Spleen (tissue), 11 donors: Measurements from ENCODE around the gene IL33. TPM values are rescaled to one million over a fixed set of nuclear protein-coding genes. Genes with fewer than 3 reads are reported as not detected.

Source experiments
- DNase-seq: peaks from one replicate; pipeline ENCODE4 v3.0.0-alpha.2; 2020
- H3K27ac ChIP-seq, 8 donors: fragments of 200-600 bp; sonication (generic) in 7 of 8; 1 replicate in 4 of 8; 2 replicates in 4 of 8; pipeline versions ENCODE4 v1.5.0 to v1.8.0; 2016 to 2021; ENCODE audit warnings: inconsistent platforms in 4 of 8, mild to moderate bottlenecking in 4 of 8, moderate library complexity in 1 of 8
- H3K27me3 ChIP-seq, 7 donors: fragments of 200-600 bp; sonication (generic) in 6 of 7; replicated peaks in 1 of 7; 1 replicate in 4 of 7; 2 replicates in 3 of 7; pipeline versions ENCODE4 v1.5.0 to v1.8.0; 2016 to 2021; ENCODE audit warnings: inconsistent platforms in 3 of 7, mild to moderate bottlenecking in 1 of 7
- H3K36me3 ChIP-seq, 6 donors: fragments of 200-600 bp; sonication (generic) in 5 of 6; 1 replicate in 4 of 6; 2 replicates in 2 of 6; pipeline versions ENCODE4 v1.5.0 to v1.8.0; 2016 to 2021; ENCODE audit warnings: inconsistent platforms in 2 of 6
- H3K4me1 ChIP-seq, 6 donors: fragments of 200-600 bp; sonication (generic) in 5 of 6; 1 replicate in 3 of 6; 2 replicates in 3 of 6; pipeline versions ENCODE4 v1.5.0 to v1.8.0; 2016 to 2021; ENCODE audit warnings: inconsistent platforms in 3 of 6
- H3K4me3 ChIP-seq, 8 donors: fragments of 200-600 bp; sonication (generic) in 7 of 8; 1 replicate in 4 of 8; 2 replicates in 4 of 8; pipeline versions ENCODE4 v1.5.0 to v1.8.0; 2016 to 2021; ENCODE audit warnings: inconsistent platforms in 4 of 8, mild to moderate bottlenecking in 4 of 8, moderate library complexity in 2 of 8
- H3K9me3 ChIP-seq, 8 donors: fragments of 200-600 bp; sonication (generic) in 7 of 8; 1 replicate in 4 of 8; 2 replicates in 4 of 8; pipeline versions ENCODE4 v1.5.0 to v1.8.0; 2016 to 2021; ENCODE audit warnings: inconsistent platforms in 4 of 8
- POLR2A ChIP-seq, 3 donors: fragments of 450-650 bp; IDR thresholded peaks; one replicate each; pipeline ENCODE4 v1.5.1; 2017; ENCODE audit warnings: antibody characterized with exemption in 3 of 3, mild to moderate bottlenecking in 1 of 3
- POLR2AphosphoS5 ChIP-seq, 3 donors: sonication (generic); formaldehyde crosslinking; IDR thresholded peaks; one replicate each; pipeline ENCODE4 v1.5.1; 2017; ENCODE audit warnings: antibody characterized with exemption in 3 of 3
- WGBS, 5 donors: extraction: QIAGEN DNeasy Blood & Tissue Kit in 3 of 5; methylation state at CpG; one replicate each; pipeline versions ENCODE4 v1.1.5 to v1.1.7; 2013 to 2018; 5-methylcytosine and 5-hydroxymethylcytosine counted together
- intact Hi-C: fragments of 100-400 bp; cut with DNase I; formaldehyde crosslinking; loops from one replicate; pipeline ENCODE4 v1.15.0; 2023; ENCODE audit warnings: low total_unique reads
- polyA plus RNA-seq, 3 donors: library from polyadenylated mRNA; stranded (reverse); fragments of 200-250 nt; gene quantifications; one replicate each; pipeline ENCODE4 v1.2.1, GENCODE V29; 2013
- total RNA-seq, 7 donors: library from RNA; depleted of rRNA in 3 of 7; stranded (reverse); fragments of >200 nt in 3 of 7; fragmentation: NEBNext Ultra II Directional in 4 of 7; extraction: Animal tissue kit (Norgen Biotek cat#: 25700) in 4 of 7; gene quantifications; one replicate each; pipeline versions ENCODE4 v1.1.0 to v1.2.1, GENCODE V29; 2016 to 2021
- TF ChIP-seq, protein P1 (sequence below), 11 experiments: fragments of 200-600 bp in 7 of 11; fragments of 450-650 bp in 4 of 11; sonication (generic) in 4 of 11; IDR thresholded peaks in 8 of 11; conservative IDR thresholded peaks in 3 of 11; 1 replicate in 7 of 11; 2 replicates in 4 of 11; pipeline versions ENCODE4 v1.4.0 to v1.8.0; 2016 to 2021; ENCODE audit warnings: antibody characterized with exemption in 11 of 11, inconsistent platforms in 4 of 11, mild to moderate bottlenecking in 1 of 11
- donor health status: healthy with polysubstance abuse.
- donor health status: DM: no; HTN: no; CAD: no; lungs with moderate emphysema.
- donor health status: DM: no; HTN: no; CAD: no.
- donor health status: Bipolar disorder and iron deficiency.
- donor health status: healthy.
- donor health status: DM: no; HTN: no; CAD: no.
- donor health status: DM: yes; HTN: yes; CAD: no.

Gene IL33
- total and polyA plus RNA-seq, 10 donors, result 2.7 to 18.9 (median 11.2) TPM

DNA sequence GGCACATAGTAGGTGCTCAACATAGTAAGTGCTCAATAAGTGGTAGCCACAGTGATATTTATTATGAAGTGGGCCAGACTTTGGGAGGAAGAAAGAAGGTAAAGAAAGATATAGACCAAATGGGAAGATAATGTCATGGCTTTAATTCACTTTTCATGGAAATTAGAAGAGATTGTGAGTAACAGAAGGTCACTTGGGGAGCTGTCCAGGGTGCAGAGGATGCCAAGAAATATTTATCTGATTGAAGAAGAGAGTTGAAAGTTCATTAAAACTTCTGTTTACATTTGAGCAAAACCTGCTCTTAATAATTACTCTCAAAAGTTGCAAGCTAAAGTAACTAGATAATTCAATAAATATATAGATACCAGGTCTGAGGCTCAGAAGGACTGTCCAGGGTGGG is 28.3 kb upstream of the IL33 start:
- no peak for DNase-seq
- Histone ChIP-seq H3K9me3 (no peaks in the 10 kb centered on the region), H3K4me3 (no peak overlapping the region), H3K27me3 (no peaks in the 10 kb centered on the region), H3K27ac (no peak overlapping the region), H3K36me3 (no peaks in the 10 kb centered on the region), H3K4me1 (no peaks in the 10 kb centered on the region)
- intact Hi-C loops, result no loop called here
- TF ChIP-seq, protein P1, sequence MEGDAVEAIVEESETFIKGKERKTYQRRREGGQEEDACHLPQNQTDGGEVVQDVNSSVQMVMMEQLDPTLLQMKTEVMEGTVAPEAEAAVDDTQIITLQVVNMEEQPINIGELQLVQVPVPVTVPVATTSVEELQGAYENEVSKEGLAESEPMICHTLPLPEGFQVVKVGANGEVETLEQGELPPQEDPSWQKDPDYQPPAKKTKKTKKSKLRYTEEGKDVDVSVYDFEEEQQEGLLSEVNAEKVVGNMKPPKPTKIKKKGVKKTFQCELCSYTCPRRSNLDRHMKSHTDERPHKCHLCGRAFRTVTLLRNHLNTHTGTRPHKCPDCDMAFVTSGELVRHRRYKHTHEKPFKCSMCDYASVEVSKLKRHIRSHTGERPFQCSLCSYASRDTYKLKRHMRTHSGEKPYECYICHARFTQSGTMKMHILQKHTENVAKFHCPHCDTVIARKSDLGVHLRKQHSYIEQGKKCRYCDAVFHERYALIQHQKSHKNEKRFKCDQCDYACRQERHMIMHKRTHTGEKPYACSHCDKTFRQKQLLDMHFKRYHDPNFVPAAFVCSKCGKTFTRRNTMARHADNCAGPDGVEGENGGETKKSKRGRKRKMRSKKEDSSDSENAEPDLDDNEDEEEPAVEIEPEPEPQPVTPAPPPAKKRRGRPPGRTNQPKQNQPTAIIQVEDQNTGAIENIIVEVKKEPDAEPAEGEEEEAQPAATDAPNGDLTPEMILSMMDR (IDR thresholded peaks at IDR 0.05 in 8 of 11, conservative IDR thresholded peaks at IDR 0.05 in 3 of 11), result no peak
- TF ChIP-seq POLR2AphosphoS5 (IDR thresholded peaks at IDR 0.05) (no peak), POLR2A (IDR thresholded peaks at IDR 0.05) (no peak)

DNA sequence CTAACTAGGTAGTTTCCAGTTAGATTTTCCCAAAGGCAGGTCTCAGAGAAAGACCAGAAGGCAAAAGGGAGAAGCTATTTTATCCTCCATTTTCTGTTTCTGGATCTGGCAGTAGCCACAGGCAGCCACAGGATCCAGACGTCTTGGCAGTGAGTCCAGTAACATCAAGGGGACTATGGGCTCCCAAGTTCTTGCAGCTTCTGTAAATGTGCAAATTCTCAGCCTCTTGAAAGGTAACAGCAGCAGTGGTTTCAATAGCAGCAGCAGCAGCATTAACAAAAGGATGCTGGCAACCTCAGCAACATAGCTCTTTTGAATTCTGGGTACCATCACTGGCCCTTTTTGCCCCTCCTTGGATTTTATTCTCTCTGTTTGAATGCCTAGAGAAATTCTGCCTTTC is 27.1 kb upstream of the IL33 start:
- H3K4me1 ChIP-seq, result no peaks in the 10 kb centered on the region
- intact Hi-C loops, result no loop called here
- no peak overlapping the region for H3K27ac ChIP-seq
- no peak for DNase-seq
- H3K36me3 ChIP-seq, result no peaks in the 10 kb centered on the region
- TF ChIP-seq POLR2AphosphoS5 (IDR thresholded peaks at IDR 0.05), result no peak
- no peak for TF ChIP-seq POLR2A (IDR thresholded peaks at IDR 0.05)
- TF ChIP-seq, protein P1 (IDR thresholded peaks at IDR 0.05 in 8 of 11, conservative IDR thresholded peaks at IDR 0.05 in 3 of 11), result no peak
- H3K4me3 ChIP-seq, result no peak overlapping the region
- no peaks in the 10 kb centered on the region for H3K9me3 ChIP-seq
- 44 to 74% (median 53%) methylated on average over 1 of the region's 1 CpG for WGBS, 5 donors
- H3K27me3 ChIP-seq, result no peaks in the 10 kb centered on the region

DNA sequence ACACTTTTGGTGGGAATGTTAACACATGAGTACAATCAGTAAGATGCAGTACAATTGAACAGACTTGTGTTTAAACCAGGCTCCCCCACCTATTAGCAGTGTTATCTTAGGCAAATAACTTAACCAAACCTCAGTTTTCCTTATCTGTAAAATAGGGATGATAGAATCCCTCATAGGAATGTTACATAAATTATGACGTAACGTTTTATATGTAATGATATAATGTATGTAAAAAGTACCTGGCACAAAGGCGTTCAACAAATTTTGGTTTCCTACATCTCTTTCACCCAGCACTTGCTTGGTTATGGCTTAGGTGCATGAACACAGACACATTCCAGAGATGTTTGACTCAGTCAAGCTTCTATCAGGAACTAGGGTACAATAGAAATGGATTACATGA is 26.7 kb upstream of the IL33 start:
- H3K27ac ChIP-seq, result no peak overlapping the region
- intact Hi-C loops, result no loop called here
- no peaks in the 10 kb centered on the region for H3K36me3 ChIP-seq
- no peaks in the 10 kb centered on the region for H3K27me3 ChIP-seq
- no peak overlapping the region for H3K4me3 ChIP-seq
- whole genome bisulfite sequencing, 5 donors, result 81 to 95% (median 87%) methylated on average over 3 of the region's 3 CpGs
- H3K9me3 ChIP-seq, result no peaks in the 10 kb centered on the region
- H3K4me1 ChIP-seq, result no peaks in the 10 kb centered on the region
- DNase-seq, result no peak
- TF ChIP-seq, protein P1 (IDR thresholded peaks at IDR 0.05 in 8 of 11, conservative IDR thresholded peaks at IDR 0.05 in 3 of 11), result no peak
- TF ChIP-seq POLR2AphosphoS5 (IDR thresholded peaks at IDR 0.05) (no peak), POLR2A (IDR thresholded peaks at IDR 0.05) (no peak)

DNA sequence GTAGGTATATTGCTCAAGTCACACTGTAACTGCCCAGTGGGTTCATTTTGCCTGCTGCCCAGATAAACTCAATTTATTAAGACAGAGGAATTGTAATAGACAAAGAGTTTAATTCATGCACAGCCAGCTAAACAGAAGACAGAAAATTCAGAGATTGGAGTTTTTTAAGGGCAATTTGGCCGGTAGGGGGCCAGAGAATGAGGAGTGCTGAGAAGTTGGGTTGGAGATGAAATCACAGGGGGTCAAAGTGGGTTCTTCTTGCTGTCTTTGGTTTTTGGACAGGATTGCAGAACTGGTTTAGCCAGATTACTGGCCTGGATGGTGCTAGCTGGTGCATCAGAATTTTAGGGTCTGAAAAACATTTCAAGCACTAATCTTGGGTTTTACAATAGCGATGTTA is 20.7 kb upstream of the IL33 start:
- no peak for DNase-seq
- peaks cover 0 to 3% (median 0%) of the 10 kb centered on the region in 7 donors for H3K27me3 ChIP-seq
- H3K4me1 ChIP-seq, result no peaks in the 10 kb centered on the region
- no peak overlapping the region for H3K4me3 ChIP-seq
- intact Hi-C loops, result loop anchor here (10.0 kb wide), 1 partner anchor 110 kb away; no protein-coding TSS in a partner anchor
- H3K9me3 ChIP-seq, result no peaks in the 10 kb centered on the region
- no peak for TF ChIP-seq POLR2A (IDR thresholded peaks at IDR 0.05)
- TF ChIP-seq POLR2AphosphoS5 (IDR thresholded peaks at IDR 0.05), result no peak
- TF ChIP-seq, protein P1 (IDR thresholded peaks at IDR 0.05 in 8 of 11, conservative IDR thresholded peaks at IDR 0.05 in 3 of 11), result no peak
- 75 to 82% (median 79%) methylated on average over 2 of the region's 2 CpGs for WGBS, 5 donors
- H3K27ac ChIP-seq, result no peak overlapping the region
- no peaks in the 10 kb centered on the region for H3K36me3 ChIP-seq
